GM18505 (cell line): Measurements from ENCODE around the gene DCPS.

ENCODE experiments used
- ATAC-seq: cut with Tn5 transposase; IDR thresholded peaks from one replicate; pipeline ENCODE4 v1.9.1; 2021; ENCODE audit not compliant: unreplicated experiment
- POLR2A ChIP-seq: IDR thresholded peaks from 4 replicates; pipeline ENCODE4 v1.6.1; 2011; ENCODE audit warnings: borderline replicate concordance; ENCODE audit not compliant: insufficient read depth, insufficient read length; ENCODE audit errors: extremely low read depth

DCPS gene

DNA sequence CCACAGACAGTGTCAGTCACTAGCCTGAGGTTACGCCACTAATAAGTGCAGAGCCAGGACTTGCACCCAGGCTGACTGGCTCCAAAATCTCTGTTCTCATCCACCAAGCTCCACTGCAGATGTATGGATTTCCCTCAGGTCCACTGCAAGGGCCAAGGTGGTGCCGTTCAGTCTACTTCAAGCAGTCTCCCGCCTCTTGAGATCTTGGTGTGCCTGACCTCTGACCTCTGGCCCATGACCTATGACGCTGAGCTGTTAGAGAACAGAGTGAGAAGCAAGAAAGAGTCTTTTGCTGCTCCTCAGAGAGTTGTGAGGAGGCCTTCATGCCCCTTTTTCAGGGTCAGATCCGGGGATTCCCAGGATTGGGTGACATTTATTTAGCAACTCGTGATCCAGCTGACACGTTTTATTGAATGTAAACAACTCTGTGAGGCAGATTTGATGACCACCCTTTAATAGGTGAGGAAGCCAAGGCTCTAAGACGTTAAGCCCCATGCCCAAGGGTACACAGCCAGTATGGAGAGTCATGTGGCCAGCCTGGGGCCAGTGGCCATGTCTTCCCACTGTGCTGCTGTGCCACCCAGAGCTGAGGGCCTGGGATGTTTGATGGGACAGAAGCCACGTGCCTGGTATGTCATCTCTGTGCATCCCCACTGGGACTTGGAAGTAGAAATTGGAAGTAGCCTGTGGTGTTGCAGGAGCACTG lies 25.2 kb downstream of the DCPS start:
- no peak for TF ChIP-seq POLR2A
- ATAC-seq: no peak

DNA sequence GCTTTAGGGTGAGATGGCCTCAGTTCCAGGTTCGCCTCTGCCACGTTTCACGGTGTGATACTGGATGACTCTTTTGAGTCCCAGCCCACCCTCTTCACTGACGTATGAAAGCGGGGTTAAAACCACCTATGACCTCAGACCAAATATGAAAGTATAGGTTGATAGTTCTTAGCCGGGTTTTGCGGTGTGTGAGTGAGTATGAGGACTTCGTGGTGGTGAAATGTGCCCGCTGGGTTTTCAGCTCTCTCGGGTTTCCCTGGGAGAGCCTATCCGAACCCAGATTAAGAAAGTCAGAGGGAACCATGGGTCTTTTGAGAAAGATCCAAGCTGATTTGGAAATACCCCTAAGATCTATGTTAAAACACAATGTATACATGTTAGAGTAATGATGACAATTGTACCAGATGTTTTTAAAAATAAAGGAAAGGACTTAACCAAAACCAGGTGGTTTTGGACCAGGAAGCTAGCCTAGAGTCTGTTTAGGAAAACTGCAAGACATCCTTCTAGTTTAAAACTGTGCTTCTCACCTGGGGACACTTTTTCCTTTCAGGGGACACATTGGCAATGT lies 25.9 kb downstream of the DCPS start:
- ATAC-seq: no peak
- TF ChIP-seq POLR2A: no peak

DNA sequence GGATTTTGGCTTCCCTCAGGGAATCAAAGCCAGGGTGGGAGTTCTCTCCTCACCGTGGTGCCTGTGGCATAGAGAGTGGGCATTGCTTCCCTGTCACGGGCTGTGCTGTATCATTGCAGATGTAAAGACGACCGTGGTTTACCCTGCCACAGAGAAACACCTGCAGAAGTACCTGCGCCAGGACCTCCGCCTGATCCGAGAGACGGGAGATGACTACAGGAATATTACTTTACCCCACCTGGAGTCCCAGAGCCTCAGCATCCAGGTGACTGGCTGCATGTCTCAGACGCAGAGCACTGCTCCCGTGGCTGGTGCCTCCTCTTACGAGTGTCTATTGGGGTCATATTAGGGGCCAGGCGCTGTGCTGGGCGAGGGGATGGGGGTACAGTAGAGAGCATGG lies 27.4 kb downstream of the DCPS start:
- no peak for TF ChIP-seq POLR2A
- no peak for ATAC-seq

DNA sequence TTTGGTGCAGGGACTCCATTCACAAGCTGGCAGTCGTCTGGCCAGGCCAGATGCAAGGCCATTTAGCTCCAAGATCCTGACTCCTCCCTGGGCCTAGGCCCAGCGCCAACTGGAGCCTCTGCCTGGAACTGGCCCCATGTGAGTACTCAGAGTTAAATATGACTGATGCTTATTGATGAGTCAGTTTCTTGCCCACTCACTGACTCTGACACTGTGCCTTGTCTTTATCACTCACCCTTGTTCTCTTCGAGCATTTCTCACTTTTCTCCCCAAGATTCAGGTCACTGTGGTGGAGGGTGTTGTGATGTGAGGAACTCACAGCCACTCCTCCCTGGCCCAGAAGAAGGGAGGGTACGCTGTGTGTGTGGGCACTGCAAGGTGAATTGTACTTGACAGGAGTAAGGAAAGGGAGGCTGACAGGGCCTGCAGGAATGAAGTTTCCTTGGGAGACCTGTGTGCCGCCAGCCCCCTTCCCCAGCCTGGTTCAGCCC lies 28.4 kb downstream of the DCPS start:
- no peak for ATAC-seq
- no peak for TF ChIP-seq POLR2A

DNA sequence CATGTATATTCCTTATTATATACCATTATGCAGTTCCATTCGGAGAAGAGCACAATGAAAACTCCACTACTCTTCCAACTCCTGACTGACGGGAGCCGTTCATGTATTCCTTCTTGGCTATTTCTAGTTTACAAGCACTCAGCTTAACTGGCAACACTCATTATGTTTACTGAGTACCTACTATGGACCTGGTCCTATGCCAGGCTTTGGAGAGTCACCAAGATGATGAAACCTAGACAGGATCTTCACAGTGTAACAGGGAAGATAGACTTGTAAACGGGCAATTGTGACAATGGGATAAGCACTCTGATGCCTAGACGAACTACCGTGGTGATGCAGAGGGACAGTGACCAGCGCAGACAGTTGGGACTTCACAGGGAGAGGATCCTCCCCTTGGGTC lies 29.3 kb downstream of the DCPS start:
- TF ChIP-seq POLR2A: no peak
- ATAC-seq: no peak

DNA sequence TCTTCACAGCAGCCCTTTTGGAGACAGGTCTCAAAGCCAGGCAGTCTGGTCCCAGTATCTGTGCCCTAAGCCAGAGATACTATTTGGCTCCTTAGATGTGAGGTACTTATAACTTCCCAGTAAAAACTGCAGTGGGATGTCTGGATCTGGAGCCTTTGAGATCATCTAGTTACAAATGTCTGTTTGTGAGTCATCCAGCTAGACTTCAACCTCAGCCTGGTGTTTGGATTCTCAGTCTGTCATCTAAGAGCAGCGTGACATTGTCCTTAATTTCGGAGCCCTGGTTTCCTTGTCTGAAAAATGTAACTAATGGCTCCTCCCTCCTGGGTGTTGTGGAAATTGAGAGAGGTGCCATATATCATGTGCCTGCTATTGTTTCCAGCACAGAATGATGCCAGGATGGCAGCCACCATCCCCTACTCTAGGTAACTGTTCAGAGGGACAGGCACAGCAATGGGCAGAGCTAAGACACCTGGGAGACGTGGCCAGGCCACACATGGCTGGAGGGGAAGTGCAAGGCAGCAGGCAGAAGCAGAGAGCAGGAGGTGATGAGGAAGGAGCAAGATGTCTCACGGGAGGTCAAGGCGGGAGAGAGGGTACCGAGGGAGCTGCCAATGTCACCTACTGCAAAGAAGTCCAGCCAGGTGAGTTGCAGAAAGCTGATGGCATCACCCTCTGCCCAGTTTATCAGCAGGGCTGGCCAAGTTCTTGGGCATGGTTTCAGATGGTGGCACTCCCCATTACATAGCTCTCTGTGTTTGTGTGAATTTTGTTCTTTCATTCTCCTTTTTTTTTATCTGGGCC lies 31.0 kb downstream of the DCPS start:
- no peak for ATAC-seq
- TF ChIP-seq POLR2A: no peak

DNA sequence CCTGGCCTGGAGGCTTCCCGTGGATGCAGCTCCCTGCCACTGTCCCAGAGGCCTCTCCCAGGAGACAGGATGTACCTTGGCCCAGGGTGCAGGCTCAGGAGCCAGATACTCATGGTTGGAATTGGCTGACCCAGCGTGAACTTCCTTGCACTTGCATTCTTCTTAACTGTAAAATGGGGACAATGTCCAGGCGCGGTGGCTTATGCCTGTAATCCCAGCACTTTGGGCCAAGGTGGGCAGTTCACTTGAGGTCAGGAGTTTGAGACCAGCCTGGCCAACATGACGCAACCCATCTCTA lies 31.6 kb downstream of the DCPS start:
- no peak for ATAC-seq
- TF ChIP-seq POLR2A: no peak

DNA sequence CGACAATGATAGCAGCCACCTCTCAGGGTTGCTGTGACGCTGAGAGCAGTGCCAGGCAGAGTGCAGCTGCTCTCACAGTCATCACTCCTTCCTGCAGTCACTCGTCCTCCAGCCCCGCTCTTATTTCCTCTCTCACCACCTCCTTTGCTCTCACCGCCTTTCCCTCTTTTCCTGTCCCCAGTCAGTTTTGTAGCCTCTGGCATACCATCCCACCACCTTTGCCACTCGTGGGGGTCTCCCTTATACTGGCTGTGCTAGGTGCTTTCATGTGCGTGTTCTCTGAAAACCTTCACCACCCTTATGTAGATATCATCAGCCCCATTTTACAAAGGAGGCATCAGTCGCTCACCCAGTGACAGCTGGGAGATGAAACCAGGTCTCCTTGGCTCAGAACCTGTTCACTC lies 32.3 kb downstream of the DCPS start:
- no peak for TF ChIP-seq POLR2A
- no peak for ATAC-seq

DNA sequence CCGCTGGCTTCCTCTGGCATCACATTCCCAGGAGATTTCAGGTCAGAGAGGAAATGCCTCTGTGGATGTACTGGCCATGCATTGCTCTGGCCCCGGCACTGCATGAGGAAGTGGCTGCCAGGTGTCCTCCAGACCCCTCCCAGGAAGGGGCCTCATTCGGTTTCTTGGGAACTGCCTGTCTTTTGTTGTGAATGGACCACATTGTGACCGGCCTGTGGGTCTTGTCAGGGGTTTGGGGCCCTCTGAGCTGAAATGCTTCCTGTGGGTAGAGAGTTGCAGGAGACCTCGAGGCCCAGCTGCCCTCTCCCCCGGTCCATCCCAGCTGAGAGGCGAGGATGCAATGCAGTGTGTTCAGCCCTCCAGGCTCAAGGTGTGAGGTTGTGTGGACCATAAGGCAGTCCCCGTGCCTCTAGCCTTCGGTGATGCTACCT lies 32.8 kb downstream of the DCPS start:
- no peak for ATAC-seq
- no peak for TF ChIP-seq POLR2A

DNA sequence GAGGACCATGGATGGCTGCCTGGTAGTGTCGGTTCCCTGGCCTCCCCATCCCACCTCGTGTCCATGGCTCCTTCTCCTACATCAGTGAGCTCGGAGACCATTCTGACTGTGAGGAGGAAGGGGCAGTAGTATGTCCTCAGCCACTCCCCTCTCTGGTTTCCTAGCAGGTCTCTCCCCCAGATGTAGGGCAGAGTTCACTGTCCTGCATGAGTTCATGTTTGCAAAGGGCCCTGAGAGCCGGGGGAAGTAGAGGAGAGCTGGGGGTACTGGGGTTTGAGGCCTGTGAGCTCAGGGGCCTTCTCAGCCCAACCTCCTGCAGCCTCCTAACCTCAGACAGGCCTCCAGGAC lies 33.2 kb downstream of the DCPS start:
- TF ChIP-seq POLR2A: no peak
- no peak for ATAC-seq

DNA sequence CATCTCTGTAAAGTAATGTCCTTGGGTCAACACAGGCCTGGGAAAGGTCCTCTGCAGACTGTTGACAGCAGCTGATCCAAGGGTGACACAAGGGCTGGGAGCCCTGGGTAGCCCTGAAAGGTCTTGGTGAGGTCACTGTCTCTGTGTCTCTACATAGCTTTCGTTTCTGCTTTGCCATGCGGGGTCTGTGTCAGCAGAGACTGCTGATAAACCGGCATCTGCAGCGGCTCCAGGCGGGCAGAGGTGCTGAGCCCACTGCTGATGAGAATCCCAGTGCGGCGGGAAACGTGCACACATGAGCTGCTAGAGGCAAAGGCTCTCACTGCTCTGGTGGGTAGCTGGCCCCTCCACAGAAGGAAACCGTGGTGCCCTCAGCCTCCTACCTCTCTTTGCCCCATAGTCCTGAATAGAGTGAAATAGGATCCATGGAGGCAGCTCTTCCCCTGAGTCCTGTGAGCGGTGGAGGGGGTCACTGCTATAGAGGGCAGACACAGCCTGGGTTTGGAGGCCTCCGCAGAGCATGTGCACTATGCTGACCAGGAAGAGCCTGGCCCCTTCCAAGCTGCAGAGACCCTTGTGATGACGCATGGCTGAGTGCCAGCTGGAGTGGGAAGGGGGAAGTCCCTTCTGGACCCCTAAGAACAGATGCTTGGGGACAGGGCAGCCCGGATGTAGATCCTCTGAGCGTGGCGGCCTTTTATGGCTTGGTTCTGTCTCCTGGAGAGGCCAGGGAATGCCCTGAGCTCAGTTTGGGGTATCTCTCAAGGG lies 33.8 kb downstream of the DCPS start:
- ATAC-seq: no peak

DNA sequence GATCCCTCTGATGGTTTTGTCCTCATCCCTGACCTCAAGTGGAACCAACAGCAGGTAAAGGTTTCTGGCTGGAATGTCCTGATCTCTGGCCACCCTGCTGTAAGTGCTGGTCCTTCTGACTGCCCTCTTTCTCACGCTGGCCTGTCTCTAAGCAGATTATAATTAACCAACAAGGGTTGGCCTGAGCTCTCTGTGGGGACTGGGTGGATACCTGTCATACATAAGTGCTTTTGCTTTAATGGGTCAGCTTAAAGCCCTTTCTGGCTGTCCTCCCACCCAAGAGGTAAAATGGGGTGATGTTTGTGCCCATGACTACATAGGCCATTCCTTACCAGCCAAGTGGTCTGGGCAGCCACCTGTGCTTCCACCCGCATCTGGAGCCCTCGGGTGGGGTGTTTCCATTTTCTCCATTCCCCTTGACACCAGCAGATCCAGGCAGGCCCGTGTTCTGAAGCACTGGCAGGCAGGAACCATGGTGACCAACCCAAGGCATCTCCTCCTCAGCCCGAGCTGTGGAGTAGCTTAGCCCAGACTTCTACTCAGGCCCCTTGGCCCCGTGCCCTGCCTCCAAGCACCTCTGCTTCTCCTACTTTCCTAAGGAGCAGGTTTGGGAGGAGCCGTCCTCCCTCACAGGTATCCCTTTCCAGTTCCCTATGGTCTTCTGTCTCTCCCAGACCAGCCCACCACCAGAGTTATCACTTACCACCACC lies 34.6 kb downstream of the DCPS start:
- ATAC-seq: no peak

More for the DNA sequence above, 33.8 kb downstream of the DCPS start:
- TF ChIP-seq POLR2A: no peak

More for the DNA sequence above, 34.6 kb downstream of the DCPS start:
- no peak for TF ChIP-seq POLR2A
